Tibial artery (tissue), 4 donors: ENCODE results near the gene TCL1B.

ENCODE experiments used
- DNase-seq, 2 donors: peaks; one replicate each; pipeline ENCODE4 v3.0.0-alpha.2; 2019
- H3K27ac ChIP-seq, 2 donors: fragments of 200-600 bp; sonication (generic) in 1 of 2; 1 replicate in 1 of 2; 2 replicates in 1 of 2; pipeline ENCODE4 v1.5.1; 2018 to 2019; ENCODE audit warnings: mild to moderate bottlenecking in 1 of 2
- H3K27me3 ChIP-seq, 2 donors: fragments of 200-600 bp; sonication (generic) in 1 of 2; one replicate each; pipeline versions ENCODE4 v1.5.1 to v1.6.0; 2016 to 2019
- H3K36me3 ChIP-seq, 3 donors: fragments of 200-600 bp; sonication (generic) in 2 of 3; one replicate each; pipeline ENCODE4 v1.5.1; 2016 to 2019; ENCODE audit warnings: mild to moderate bottlenecking in 2 of 3
- H3K4me1 ChIP-seq, 4 donors: fragments of 200-600 bp; sonication (generic) in 2 of 4; 1 replicate in 3 of 4; 2 replicates in 1 of 4; pipeline ENCODE4 v1.5.1; 2016 to 2019
- H3K4me3 ChIP-seq, 2 donors: fragments of 200-600 bp; sonication (generic) in 1 of 2; 1 replicate in 1 of 2; 2 replicates in 1 of 2; pipeline ENCODE4 v1.5.1; 2018 to 2019; ENCODE audit warnings: mild to moderate bottlenecking in 2 of 2
- H3K9me3 ChIP-seq, 3 donors: fragments of 200-600 bp; sonication (generic) in 1 of 3; one replicate each; pipeline ENCODE4 v1.5.1; 2016 to 2019
- CTCF ChIP-seq, 2 experiments: fragments of 200-600 bp in 1 of 2; fragments of 450-650 bp in 1 of 2; IDR thresholded peaks; one replicate each; pipeline ENCODE4 v1.5.1; 2017 to 2019; ENCODE audit warnings: antibody characterized with exemption in 2 of 2, mild to moderate bottlenecking in 1 of 2, moderate library complexity in 1 of 2
- intact Hi-C: fragments of 100-400 bp; cut with DNase I; formaldehyde crosslinking; loops from one replicate; pipeline ENCODE4 v1.15.0; 2023; ENCODE audit warnings: low total_unique reads

Gene TCL1B

GRCh38 chr14:95690815-95691214 is 4.6 kb downstream of the TCL1B start:
- intact Hi-C loops: no loop called here
- H3K27ac ChIP-seq: no peak overlapping the region
- no peaks in the 10 kb centered on the region for H3K36me3 ChIP-seq
- no peaks in the 10 kb centered on the region for H3K9me3 ChIP-seq
- no peak overlapping the region for H3K4me3 ChIP-seq
- DNase-seq: no peak
- H3K27me3 ChIP-seq: peaks cover 0 to 30% of the 10 kb centered on the region in 2 donors
- H3K4me1 ChIP-seq: no peaks in the 10 kb centered on the region
- TF ChIP-seq CTCF (IDR thresholded peaks at IDR 0.05): no peak

GRCh38 chr14:95691591-95691990 is 5.4 kb downstream of the TCL1B start:
- Histone ChIP-seq H3K4me3 (no peak overlapping the region), H3K4me1 (no peaks in the 10 kb centered on the region), H3K27me3 (peaks cover 0 to 22% of the 10 kb centered on the region in 2 donors), H3K36me3 (no peaks in the 10 kb centered on the region), H3K27ac (no peak overlapping the region), H3K9me3 (no peaks in the 10 kb centered on the region)
- DNase-seq: no peak
- TF ChIP-seq CTCF (IDR thresholded peaks at IDR 0.05): no peak
- intact Hi-C loops: no loop called here

GRCh38 chr14:95692109-95692508 is 5.9 kb downstream of the TCL1B start:
- no peak overlapping the region for H3K27ac ChIP-seq
- intact Hi-C loops: no loop called here
- no peaks in the 10 kb centered on the region for H3K9me3 ChIP-seq
- H3K27me3 ChIP-seq: peaks cover 0 to 18% of the 10 kb centered on the region in 2 donors
- H3K4me1 ChIP-seq: no peaks in the 10 kb centered on the region
- no peak overlapping the region for H3K4me3 ChIP-seq
- TF ChIP-seq CTCF (IDR thresholded peaks at IDR 0.05): no peak
- H3K36me3 ChIP-seq: no peaks in the 10 kb centered on the region
- no peak for DNase-seq

- H3K4me3 ChIP-seq: no peak overlapping the region
- intact Hi-C loops: no loop called here
- no peaks in the 10 kb centered on the region for H3K9me3 ChIP-seq
- no peak for TF ChIP-seq CTCF (IDR thresholded peaks at IDR 0.05)
- H3K27ac ChIP-seq: no peak overlapping the region
- peaks cover 0 to 18% of the 10 kb centered on the region in 2 donors for H3K27me3 ChIP-seq
- DNase-seq: no peak
- peaks cover 0 to 9% (median 0%) of the 10 kb centered on the region in 4 donors for H3K4me1 ChIP-seq
- no peaks in the 10 kb centered on the region for H3K36me3 ChIP-seq
These were observed 8.8 kb downstream of the TCL1B start for GRCh38 chr14:95695051-95695450.

- TF ChIP-seq CTCF (IDR thresholded peaks at IDR 0.05): no peak
- Histone ChIP-seq H3K9me3 (no peaks in the 10 kb centered on the region), H3K36me3 (no peaks in the 10 kb centered on the region), H3K27ac (no peak overlapping the region), H3K27me3 (peaks cover 0 to 18% of the 10 kb centered on the region in 2 donors), H3K4me1 (peaks cover 0 to 15% (median 0%) of the 10 kb centered on the region in 4 donors), H3K4me3 (no peak overlapping the region)
- intact Hi-C loops: no loop called here
- no peak for DNase-seq
These were observed 9.7 kb downstream of the TCL1B start for GRCh38 chr14:95695913-95696312.

- intact Hi-C loops: no loop called here
- Histone ChIP-seq H3K4me3 (no peak overlapping the region), H3K27me3 (peaks cover 0 to 15% of the 10 kb centered on the region in 2 donors), H3K27ac (no peak overlapping the region), H3K4me1 (peaks cover 0 to 15% (median 0%) of the 10 kb centered on the region in 4 donors), H3K9me3 (no peaks in the 10 kb centered on the region), H3K36me3 (no peaks in the 10 kb centered on the region)
- DNase-seq: no peak
- no peak for TF ChIP-seq CTCF (IDR thresholded peaks at IDR 0.05)
These were observed 10.5 kb downstream of the TCL1B start for GRCh38 chr14:95696741-95697140.
